ENCODE results near the gene CLSTN2. TPM values are rescaled to one million over a fixed set of nuclear protein-coding genes. Genes with fewer than 3 reads are reported as not detected.

The CLSTN2 gene
- total and polyA plus RNA-seq, 2 of the 8 experiments (the other 6 are each of a cell fraction or from before 2014, with no cell fraction given), result 0.39 to 0.52 TPM

GRCh38 chr3:140614001-140614400 is 679.0 kb downstream of the CLSTN2 start:
- no peak overlapping the region for H2BK120ac ChIP-seq (replicated peaks; ENCODE audit: low read depth, low read length)
- no peak overlapping the region for H4K91ac ChIP-seq (replicated peaks; ENCODE audit: insufficient read length, low read length)
- FAIRE-seq (no peak), DNase-seq (ENCODE audit: low read depth in 1 of 2, low spot score in 2 of 2) (no peak)
- H3K9me3 ChIP-seq (ENCODE audit: insufficient read depth in 2 of 2, low read depth in 1 of 2, low read length in 1 of 2), result no peaks in the 10 kb centered on the region
- TF ChIP-seq PHF8 (conservative IDR thresholded peaks at IDR 0.05; ENCODE audit: low read depth, low read length) (no peak), YY1 (IDR thresholded peaks at IDR 0.05; ENCODE audit: low read depth, low read length) (no peak), EP300 (IDR thresholded peaks at IDR 0.05; ENCODE audit: borderline replicate concordance in 1 of 2, low read depth in 2 of 2, low read length in 2 of 2) (no peak)
- H2BK5ac ChIP-seq (ENCODE audit: low read depth, low read length), result no peak overlapping the region
- WGBS, 2 experiments (ENCODE audit: extremely low coverage in 1 of 2, insufficient coverage in 1 of 2, insufficient read length in 1 of 2, insufficient replicate concordance in 2 of 2, low coverage in 1 of 2, low lambda C conversion rate in 2 of 2, missing lambda C conversion rate in 1 of 2), result 89% methylated on average over 1 of the region's 1 CpG; no CpG with 5 or more reads in 1 of the 2 experiments
- H3K36me3 ChIP-seq (ENCODE audit: control insufficient read depth in 2 of 4, insufficient read depth in 4 of 4, low read length in 3 of 4), result no peaks in the 10 kb centered on the region
- no peak overlapping the region for H4K8ac ChIP-seq (ENCODE audit: extremely low read depth, insufficient read depth, low read length)
- ChIA-PET CTCF (ENCODE audit: partially characterized antibody) (interaction anchor here (1.2 kb wide), 1 partner anchor 11 kb away, joined by 5 read pairs; no protein-coding TSS in a partner anchor), POLR2A (ENCODE audit: partially characterized antibody) (no interaction called here)
- H3K18ac ChIP-seq (ENCODE audit: extremely low read depth, low read length), result no peak overlapping the region
- no peaks in the 10 kb centered on the region for H3K23me2 ChIP-seq (ENCODE audit: low read depth, low read length)
- no peaks in the 10 kb centered on the region for H3K27me3 ChIP-seq (replicated peaks in 1 of 4; ENCODE audit: control insufficient read depth in 3 of 4, extremely low read depth in 1 of 4, insufficient read depth in 3 of 4, low read length in 3 of 4)
- H2BK15ac ChIP-seq (ENCODE audit: low read length), result no peak overlapping the region
- no peak overlapping the region for H3K14ac ChIP-seq (ENCODE audit: insufficient read length)
- H3K4me2 ChIP-seq (ENCODE audit: insufficient read depth in 1 of 2, low read depth in 2 of 2, low read length in 2 of 2), result no peak overlapping the region
- H3K4me3 ChIP-seq (ENCODE audit: extremely low read depth in 1 of 4, insufficient read depth in 2 of 4, low read depth in 3 of 4, low read length in 4 of 4), result no peak overlapping the region
- H3K27ac ChIP-seq (ENCODE audit: low read depth, low read length), result no peak overlapping the region
- no peaks in the 10 kb centered on the region for H3K79me2 ChIP-seq (ENCODE audit: control insufficient read depth in 1 of 2, insufficient read depth in 2 of 2, low read length in 2 of 2)
- no peak overlapping the region for H2AFZ ChIP-seq (ENCODE audit: low read length)
- H3K9ac ChIP-seq (replicated peaks in 1 of 4; ENCODE audit: extremely low read depth in 1 of 4, low read depth in 3 of 4, low read length in 3 of 4), result no peak overlapping the region
- no peak overlapping the region for H2AK5ac ChIP-seq (ENCODE audit: low read depth, low read length)
- no peak overlapping the region for H3K4ac ChIP-seq (replicated peaks; ENCODE audit: insufficient read length, low read depth, low read length)
- no peak overlapping the region for H2BK12ac ChIP-seq (ENCODE audit: low read depth, low read length)
- no peak overlapping the region for H2BK20ac ChIP-seq (ENCODE audit: low read length)
- no peaks in the 10 kb centered on the region for H4K20me1 ChIP-seq (replicated peaks in 1 of 2; ENCODE audit: control insufficient read depth in 1 of 2, insufficient read depth in 2 of 2, low read length in 2 of 2)
- no peaks in the 10 kb centered on the region for H3K4me1 ChIP-seq (replicated peaks in 1 of 4; ENCODE audit: control insufficient read depth in 3 of 4, insufficient read depth in 4 of 4, low read length in 3 of 4)
- H3K23ac ChIP-seq (ENCODE audit: insufficient read length), result no peak overlapping the region
- no peaks in the 10 kb centered on the region for H3K79me1 ChIP-seq (ENCODE audit: low read depth, low read length)
- no peak overlapping the region for H3K56ac ChIP-seq (replicated peaks; ENCODE audit: insufficient read length, low read depth, low read length)
- H4K5ac ChIP-seq (ENCODE audit: insufficient read length, low read depth, low read length), result no peak overlapping the region

Measured in H1 (cell line).